GM12878 (cell line): ENCODE data around the gene SCARB1. TPM values are rescaled to one million over a fixed set of nuclear protein-coding genes. Genes with fewer than 3 reads are reported as not detected.

ENCODE experiments used
- ATAC-seq: fragments of 200-7000 bp; cut with Tn5 transposase; 3 replicates; pipeline ENCODE4 v1.9.1; 2020; ENCODE audit warnings: mild to moderate bottlenecking, moderate library complexity
- BruUV-seq: library from RNA; stranded (reverse); fragments of 400-500 nt; replicated peaks from 2 replicates; lab custom pipeline; 2021; lab: Mats Ljungman, UMichigan
- CTCF ChIA-PET: fragments of 300-600 bp; sonication (Branson Sonifier 250); formaldehyde crosslinking; extraction: SDS; loops from one replicate; lab custom pipeline; 2021; ENCODE audit warnings: inconsistent platforms; lab: Yijun Ruan, JAX
- POLR2A ChIA-PET: fragments of 350-600 bp; formaldehyde crosslinking; extraction: SDS; loops from one replicate; lab custom pipeline; 2021; ENCODE audit warnings: inconsistent platforms; lab: Charles Lee
- RAD21 ChIA-PET: fragments of 300-600 bp; sonication (Branson Sonifier 250); formaldehyde crosslinking; loops from one replicate; lab custom pipeline; 2023; ENCODE audit warnings: antibody characterized with exemption; ENCODE audit not compliant: unreplicated experiment; lab: Charles Lee
- SMC1A ChIA-PET: fragments of 300-600 bp; sonication (Branson Sonifier 250); formaldehyde crosslinking; loops from one replicate; lab custom pipeline; 2023; ENCODE audit not compliant: unreplicated experiment, uncharacterized antibody; lab: Charles Lee
- DNase-seq: peaks from one replicate; pipeline ENCODE4 v3.0.0-alpha.2; 2011; ENCODE audit warnings: low read depth, low spot score
- FAIRE-seq: peaks from 3 replicates; lab custom pipeline; 2011; peaks lifted over from hg19 to GRCh38; lab: Jason Lieb, UNC
- H2AFZ ChIP-seq: 2 replicates; pipeline ENCODE4 v1.6.0; 2011; ENCODE audit warnings: low read depth, low read length, control low read depth; ENCODE audit not compliant: control insufficient read depth
- H3K27ac ChIP-seq: 2 replicates; pipeline ENCODE4 v1.5.1; 2011; ENCODE audit warnings: control low read depth; ENCODE audit not compliant: control insufficient read depth, insufficient read depth
- H3K27me3 ChIP-seq, 2 experiments: replicated peaks in 1 of 2; 2 replicates each; pipeline versions ENCODE4 v1.6.0 to v1.6.1; 2011; ENCODE audit warnings: low read length in 1 of 2; ENCODE audit not compliant: control insufficient read depth in 2 of 2, insufficient read depth in 2 of 2
- H3K36me3 ChIP-seq, 2 experiments: 2 replicates each; pipeline ENCODE4 v1.5.1; 2011; ENCODE audit warnings: low read length in 1 of 2; ENCODE audit not compliant: control insufficient read depth in 2 of 2, insufficient read depth in 2 of 2
- H3K4me1 ChIP-seq: 2 replicates; pipeline ENCODE4 v1.6.1; 2011; ENCODE audit warnings: mild to moderate bottlenecking, low read length, moderate library complexity, mixed read lengths; ENCODE audit not compliant: control insufficient read depth, insufficient read depth
- H3K4me2 ChIP-seq: 2 replicates; pipeline ENCODE4 v1.6.0; 2011; ENCODE audit warnings: control low read depth; ENCODE audit not compliant: control insufficient read depth, insufficient read depth
- H3K4me3 ChIP-seq: fragments of 200-600 bp; sonication (generic); 2 replicates; pipeline ENCODE4 v1.5.1; 2016
- H3K79me2 ChIP-seq: 2 replicates; pipeline ENCODE4 v1.6.0; 2011; ENCODE audit warnings: low read length; ENCODE audit not compliant: control insufficient read depth, insufficient read depth
- H3K9ac ChIP-seq: 2 replicates; pipeline ENCODE4 v1.8.0; 2011; ENCODE audit warnings: low read length, control low read depth, mixed read lengths; ENCODE audit not compliant: control insufficient read depth, insufficient read depth
- H3K9me3 ChIP-seq: replicated peaks from 3 replicates; pipeline ENCODE4 v1.5.1; 2011; ENCODE audit warnings: mild to moderate bottlenecking, low read length; ENCODE audit not compliant: control insufficient read depth, insufficient read depth
- H4K20me1 ChIP-seq: 2 replicates; pipeline ENCODE4 v1.6.0; 2011; ENCODE audit not compliant: control insufficient read depth, insufficient read depth
- BCL11A ChIP-seq: IDR thresholded peaks from 2 replicates; pipeline ENCODE4 v1.6.1; 2011; ENCODE audit warnings: low read depth, low read length
- CHD4 ChIP-seq: fragments of 200-600 bp; sonication (generic); IDR thresholded peaks from 2 replicates; pipeline ENCODE4 v1.6.1; 2016; ENCODE audit warnings: mild to moderate bottlenecking
- KLF5 ChIP-seq: fragments of 450-650 bp; IDR thresholded peaks from 2 replicates; pipeline ENCODE4 v1.6.1; 2014; ENCODE audit warnings: mild to moderate bottlenecking; ENCODE audit not compliant: partially characterized antibody
- NBN ChIP-seq: fragments of 450-650 bp; IDR thresholded peaks from 2 replicates; pipeline ENCODE4 v1.6.1; 2016
- NFIC ChIP-seq: IDR thresholded peaks from 2 replicates; pipeline ENCODE4 v1.6.1; 2012; ENCODE audit warnings: low read depth, mild to moderate bottlenecking, inconsistent platforms, low read length, moderate library complexity
- NFYA ChIP-seq: IDR thresholded peaks from 2 replicates; pipeline ENCODE4 v1.6.1; 2011; ENCODE audit warnings: low read depth, mild to moderate bottlenecking, low read length, improper control_type of control experiment, borderline replicate concordance
- PAX8 ChIP-seq: fragments of 450-650 bp; IDR thresholded peaks from 2 replicates; pipeline ENCODE4 v1.6.1; 2017; ENCODE audit warnings: mild to moderate bottlenecking, moderate library complexity
- POLR2AphosphoS5 ChIP-seq: IDR thresholded peaks from 2 replicates; pipeline ENCODE4 v1.6.1; 2011; ENCODE audit warnings: mild to moderate bottlenecking, low read length, inconsistent platforms
- TBL1XR1 ChIP-seq: IDR thresholded peaks from 2 replicates; pipeline ENCODE4 v1.6.1; 2012; ENCODE audit warnings: low read depth, low read length, improper control_type of control experiment
- ZNF217 ChIP-seq: fragments of 450-650 bp; IDR thresholded peaks from 2 replicates; pipeline ENCODE4 v1.6.1; 2017; ENCODE audit warnings: antibody characterized with exemption, mild to moderate bottlenecking
- ZSCAN29 ChIP-seq: fragments of 450-650 bp; IDR thresholded peaks from 2 replicates; pipeline ENCODE4 v1.6.1; 2017; ENCODE audit warnings: mild to moderate bottlenecking, moderate library complexity
- WGBS: methylation state at CpG from one replicate; pipeline ENCODE4 v1.1.6; 2016; ENCODE audit warnings: low lambda C conversion rate; ENCODE audit not compliant: insufficient replicate concordance, insufficient coverage; ENCODE audit errors: missing lambda C conversion rate; 5-methylcytosine and 5-hydroxymethylcytosine counted together
- in situ Hi-C: fragments of 300-500 bp; cut with MboI; formaldehyde crosslinking; loops from 9 replicates; pipeline ENCODE4 v1.14.3; 2018; ENCODE audit warnings: mixed read lengths
- intact Hi-C: fragments of 100-400 bp; cut with micrococcal nuclease; formaldehyde crosslinking; loops from one replicate; pipeline ENCODE4 v1.14.2; 2022; ENCODE audit not compliant: unreplicated experiment
- polyA plus RNA-seq, 11 experiments: library from polyadenylated mRNA; depleted of rRNA in 4 of 11; unstranded in 6 of 11; stranded (reverse) in 5 of 11; fragments of >200 nt; fragmentation: Nextera tagmentation in 4 of 11; fragmentation: Illumina TruSeq in 1 of 11; extraction: Ambion mirVana in 4 of 11; extraction: Trizol in 1 of 11; gene quantifications; 1 replicate in 1 of 11; 2 replicates in 10 of 11; pipeline versions ENCODE4 v1.2.1 to v1.2.3, GENCODE V29; 2011 to 2016; ENCODE audit warnings: inconsistent platforms in 2 of 11, missing spikeins in 2 of 11, low read depth in 1 of 11
- total RNA-seq, 4 experiments: library from RNA; depleted of rRNA in 3 of 4; stranded (reverse); fragments of >200 nt in 3 of 4; fragmentation: Illumina TruSeq in 1 of 4; extraction: Trizol in 1 of 4; gene quantifications; 2 replicates each; pipeline versions ENCODE4 v1.2.1 to v1.2.3, GENCODE V29; 2013 to 2021
- TF ChIP-seq, protein P1 (sequence below), 3 experiments: IDR thresholded peaks in 2 of 3; conservative IDR thresholded peaks in 1 of 3; 2 replicates each; pipeline ENCODE4 v1.5.1; 2011; ENCODE audit warnings: low read depth in 3 of 3, low read length in 3 of 3, mild to moderate bottlenecking in 3 of 3, control low read depth in 2 of 3, moderate library complexity in 2 of 3, inconsistent platforms in 1 of 3, mixed read lengths in 1 of 3; ENCODE audit not compliant: control insufficient read depth in 2 of 3, insufficient read depth in 1 of 3; ENCODE audit errors: extremely low read depth in 1 of 3
- TF ChIP-seq, protein P2 (sequence below): fragments of 450-650 bp; IDR thresholded peaks from 2 replicates; pipeline ENCODE4 v1.6.1; 2017; ENCODE audit warnings: mild to moderate bottlenecking
- TF ChIP-seq, protein P3 (sequence below): fragments of 450-650 bp; IDR thresholded peaks from 2 replicates; pipeline ENCODE4 v1.6.1; 2018; ENCODE audit warnings: borderline replicate concordance, mild to moderate bottlenecking; ENCODE audit not compliant: partially characterized antibody

The SCARB1 gene
- total and polyA plus RNA-seq, 10 of the 15 experiments (the other 5 are each of a cell fraction or from before 2014, with no cell fraction given): 0.34 to 104 (median 63.1) TPM

DNA sequence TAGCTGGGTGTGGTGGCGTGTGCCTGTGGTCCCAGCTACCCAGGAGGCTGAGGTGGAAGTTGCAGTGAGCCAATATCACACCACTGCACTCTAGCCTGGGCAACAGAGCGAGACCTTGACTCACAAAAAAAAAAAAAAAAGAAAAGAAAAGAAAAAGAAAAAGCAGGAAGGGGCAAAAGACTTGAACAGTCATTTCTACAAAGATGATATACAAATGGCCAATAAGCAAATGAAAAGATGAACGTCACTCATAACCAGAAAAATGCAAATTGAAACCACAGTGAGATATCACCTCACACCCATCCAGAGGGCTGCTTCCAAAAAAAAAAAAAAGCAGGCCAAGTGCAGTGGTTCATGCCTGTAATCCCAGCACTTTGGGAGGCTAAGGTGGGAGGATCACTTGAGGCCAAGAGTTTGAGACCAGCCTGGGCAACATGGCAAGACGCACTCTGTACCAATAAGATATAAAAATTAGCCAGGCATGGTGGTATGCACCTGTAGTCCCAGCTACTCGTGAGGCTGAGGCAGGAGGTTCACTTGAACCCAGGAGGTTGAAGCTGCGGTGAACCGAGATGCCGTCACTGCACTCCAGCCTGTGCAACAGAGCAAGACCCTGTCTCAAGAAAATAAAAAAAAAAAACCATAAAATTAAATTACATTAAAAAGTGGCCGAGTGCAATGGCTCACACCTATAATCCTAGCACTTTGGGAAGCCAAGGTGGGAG is 30.3 kb upstream of the SCARB1 start (continued):
- TF ChIP-seq, protein P1, sequence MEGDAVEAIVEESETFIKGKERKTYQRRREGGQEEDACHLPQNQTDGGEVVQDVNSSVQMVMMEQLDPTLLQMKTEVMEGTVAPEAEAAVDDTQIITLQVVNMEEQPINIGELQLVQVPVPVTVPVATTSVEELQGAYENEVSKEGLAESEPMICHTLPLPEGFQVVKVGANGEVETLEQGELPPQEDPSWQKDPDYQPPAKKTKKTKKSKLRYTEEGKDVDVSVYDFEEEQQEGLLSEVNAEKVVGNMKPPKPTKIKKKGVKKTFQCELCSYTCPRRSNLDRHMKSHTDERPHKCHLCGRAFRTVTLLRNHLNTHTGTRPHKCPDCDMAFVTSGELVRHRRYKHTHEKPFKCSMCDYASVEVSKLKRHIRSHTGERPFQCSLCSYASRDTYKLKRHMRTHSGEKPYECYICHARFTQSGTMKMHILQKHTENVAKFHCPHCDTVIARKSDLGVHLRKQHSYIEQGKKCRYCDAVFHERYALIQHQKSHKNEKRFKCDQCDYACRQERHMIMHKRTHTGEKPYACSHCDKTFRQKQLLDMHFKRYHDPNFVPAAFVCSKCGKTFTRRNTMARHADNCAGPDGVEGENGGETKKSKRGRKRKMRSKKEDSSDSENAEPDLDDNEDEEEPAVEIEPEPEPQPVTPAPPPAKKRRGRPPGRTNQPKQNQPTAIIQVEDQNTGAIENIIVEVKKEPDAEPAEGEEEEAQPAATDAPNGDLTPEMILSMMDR (IDR thresholded peaks at IDR 0.05 in 2 of 3, conservative IDR thresholded peaks at IDR 0.05 in 1 of 3; ENCODE audit: control insufficient read depth in 2 of 3, extremely low read depth in 1 of 3, insufficient read depth in 1 of 3, low read depth in 3 of 3, low read length in 3 of 3): no peak
- no peak for TF ChIP-seq CHD4

DNA sequence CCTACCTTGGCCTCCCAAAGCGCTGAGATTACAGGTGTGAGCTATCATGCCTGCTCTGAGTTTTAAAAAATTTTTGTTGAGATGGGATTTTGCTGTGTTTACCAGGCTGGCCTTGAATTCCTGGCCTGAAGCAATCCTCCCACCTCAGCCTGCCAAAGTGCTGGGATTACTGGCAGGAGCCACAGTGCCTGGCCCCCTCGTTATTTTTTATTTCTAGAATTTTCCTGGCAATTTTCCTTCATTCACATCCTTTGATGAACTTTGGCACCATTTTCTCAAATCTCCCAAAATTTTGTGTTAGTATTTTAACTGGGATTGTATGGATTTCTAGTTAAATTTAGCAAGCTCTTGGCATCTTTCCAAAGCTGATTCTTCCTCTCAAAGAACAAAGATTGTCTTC is 24.6 kb upstream of the SCARB1 start:
- in situ Hi-C loops (no loop called here), intact Hi-C loops (no loop called here)
- BruUV-seq: no TSS peak
- ChIA-PET CTCF (interaction anchor here (0.7 to 1.3 kb wide), 2 partner anchors 14 to 18 kb away, joined by 3 read pairs; no protein-coding TSS in a partner anchor), RAD21 (interaction anchor here (2.7 kb wide), 1 partner anchor 26 kb away, joined by 5 read pairs; no protein-coding TSS in a partner anchor), SMC1A (interaction anchor here (0.8 to 2.0 kb wide), 5 partner anchors 12 to 31 kb away, joined by 4 to 7 read pairs (median 5); no protein-coding TSS in a partner anchor), POLR2A (interaction anchor here (0.6 kb wide), 1 partner anchor 14 kb away, joined by 4 read pairs; no protein-coding TSS in a partner anchor)
- ATAC-seq (no peak), FAIRE-seq (no peak), DNase-seq (no peak)
- Histone ChIP-seq H3K36me3 (no peaks in the 10 kb centered on the region), H3K9ac (no peak overlapping the region), H4K20me1 (no peaks in the 10 kb centered on the region), H3K4me3 (no peak overlapping the region), H3K27ac (no peak overlapping the region), H3K4me1 (peaks cover 20% of the 10 kb centered on the region), H3K9me3 (no peaks in the 10 kb centered on the region; the same call in 2 of the 3 replicates), H2AFZ (no peak overlapping the region), H3K27me3 (no peaks in the 10 kb centered on the region), H3K79me2 (no peaks in the 10 kb centered on the region; the same call in 1 of the 2 replicates), H3K4me2 (no peak overlapping the region)
- WGBS: 78% methylated on average over 2 of the region's 2 CpGs
- no peak for TF ChIP-seq NBN
- TF ChIP-seq KLF5: no peak
- no peak for TF ChIP-seq NFIC
- no peak for TF ChIP-seq POLR2AphosphoS5
- TF ChIP-seq, protein P2, sequence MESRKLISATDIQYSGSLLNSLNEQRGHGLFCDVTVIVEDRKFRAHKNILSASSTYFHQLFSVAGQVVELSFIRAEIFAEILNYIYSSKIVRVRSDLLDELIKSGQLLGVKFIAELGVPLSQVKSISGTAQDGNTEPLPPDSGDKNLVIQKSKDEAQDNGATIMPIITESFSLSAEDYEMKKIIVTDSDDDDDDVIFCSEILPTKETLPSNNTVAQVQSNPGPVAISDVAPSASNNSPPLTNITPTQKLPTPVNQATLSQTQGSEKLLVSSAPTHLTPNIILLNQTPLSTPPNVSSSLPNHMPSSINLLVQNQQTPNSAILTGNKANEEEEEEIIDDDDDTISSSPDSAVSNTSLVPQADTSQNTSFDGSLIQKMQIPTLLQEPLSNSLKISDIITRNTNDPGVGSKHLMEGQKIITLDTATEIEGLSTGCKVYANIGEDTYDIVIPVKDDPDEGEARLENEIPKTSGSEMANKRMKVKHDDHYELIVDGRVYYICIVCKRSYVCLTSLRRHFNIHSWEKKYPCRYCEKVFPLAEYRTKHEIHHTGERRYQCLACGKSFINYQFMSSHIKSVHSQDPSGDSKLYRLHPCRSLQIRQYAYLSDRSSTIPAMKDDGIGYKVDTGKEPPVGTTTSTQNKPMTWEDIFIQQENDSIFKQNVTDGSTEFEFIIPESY: no peak
- TF ChIP-seq ZSCAN29: no peak
- TF ChIP-seq, protein P3, sequence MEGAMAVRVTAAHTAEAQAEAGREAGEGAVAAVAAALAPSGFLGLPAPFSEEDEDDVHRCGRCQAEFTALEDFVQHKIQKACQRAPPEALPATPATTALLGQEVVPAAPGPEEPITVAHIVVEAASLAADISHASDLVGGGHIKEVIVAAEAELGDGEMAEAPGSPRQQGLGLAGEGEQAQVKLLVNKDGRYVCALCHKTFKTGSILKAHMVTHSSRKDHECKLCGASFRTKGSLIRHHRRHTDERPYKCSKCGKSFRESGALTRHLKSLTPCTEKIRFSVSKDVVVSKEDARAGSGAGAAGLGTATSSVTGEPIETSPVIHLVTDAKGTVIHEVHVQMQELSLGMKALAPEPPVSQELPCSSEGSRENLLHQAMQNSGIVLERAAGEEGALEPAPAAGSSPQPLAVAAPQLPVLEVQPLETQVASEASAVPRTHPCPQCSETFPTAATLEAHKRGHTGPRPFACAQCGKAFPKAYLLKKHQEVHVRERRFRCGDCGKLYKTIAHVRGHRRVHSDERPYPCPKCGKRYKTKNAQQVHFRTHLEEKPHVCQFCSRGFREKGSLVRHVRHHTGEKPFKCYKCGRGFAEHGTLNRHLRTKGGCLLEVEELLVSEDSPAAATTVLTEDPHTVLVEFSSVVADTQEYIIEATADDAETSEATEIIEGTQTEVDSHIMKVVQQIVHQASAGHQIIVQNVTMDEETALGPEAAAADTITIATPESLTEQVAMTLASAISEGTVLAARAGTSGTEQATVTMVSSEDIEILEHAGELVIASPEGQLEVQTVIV: no peak
- no peak for TF ChIP-seq NFYA
- TF ChIP-seq TBL1XR1: no peak
- no peak for TF ChIP-seq PAX8
- no peak for TF ChIP-seq ZNF217
- no peak for TF ChIP-seq BCL11A
